GM21423 (cell line): ENCODE data around the gene DDX52.
"Not testable (repeated sequence)": the region's sequence is repeated elsewhere in the genome, so short reads cannot be mapped to it uniquely, and the experiment has no call there.

Source experiments
- ATAC-seq: cut with Tn5 transposase; IDR thresholded peaks from one replicate; pipeline ENCODE4 v1.9.1; 2021; ENCODE audit warnings: mild to moderate bottlenecking, moderate library complexity; ENCODE audit not compliant: unreplicated experiment

DDX52 gene

DNA sequence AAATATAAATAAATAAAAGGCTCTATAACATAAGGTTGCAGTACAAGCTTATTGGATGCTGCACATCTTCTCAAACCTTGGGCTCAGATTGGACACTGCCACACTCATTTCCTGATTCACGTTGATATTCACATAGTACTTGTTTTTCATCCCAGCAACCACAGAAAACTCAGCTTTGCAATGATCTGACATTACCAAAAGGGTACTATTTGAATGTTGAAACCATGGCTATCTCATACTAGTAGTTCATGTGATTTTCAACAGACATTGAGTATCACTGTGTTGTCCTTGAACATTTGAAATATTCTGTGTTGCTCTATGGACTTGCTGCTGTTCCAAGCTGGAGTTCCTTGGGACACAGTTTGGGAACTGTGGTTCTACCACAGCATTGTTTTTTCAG lies 14.0 kb upstream of the DDX52 start:
- ATAC-seq: no peak

DNA sequence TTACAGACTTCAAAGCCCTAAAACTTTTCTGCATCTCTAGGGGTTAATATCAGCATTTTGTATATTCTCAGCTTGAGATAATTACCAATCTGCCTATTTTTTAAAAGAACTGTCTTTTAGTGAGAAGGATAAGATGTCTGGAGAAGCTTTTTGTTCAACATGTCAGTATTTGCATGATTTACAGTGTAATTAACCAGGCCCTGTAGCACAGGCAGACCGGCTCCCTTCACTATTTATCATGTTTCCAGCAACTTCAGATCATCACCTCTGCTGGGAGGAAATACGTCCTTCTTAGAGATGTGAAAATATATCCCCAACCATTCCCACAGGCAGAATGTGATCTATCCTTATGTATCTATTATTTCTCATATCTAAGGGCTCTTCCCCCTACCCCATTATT lies 8.6 kb upstream of the DDX52 start:
- no peak for ATAC-seq

DNA sequence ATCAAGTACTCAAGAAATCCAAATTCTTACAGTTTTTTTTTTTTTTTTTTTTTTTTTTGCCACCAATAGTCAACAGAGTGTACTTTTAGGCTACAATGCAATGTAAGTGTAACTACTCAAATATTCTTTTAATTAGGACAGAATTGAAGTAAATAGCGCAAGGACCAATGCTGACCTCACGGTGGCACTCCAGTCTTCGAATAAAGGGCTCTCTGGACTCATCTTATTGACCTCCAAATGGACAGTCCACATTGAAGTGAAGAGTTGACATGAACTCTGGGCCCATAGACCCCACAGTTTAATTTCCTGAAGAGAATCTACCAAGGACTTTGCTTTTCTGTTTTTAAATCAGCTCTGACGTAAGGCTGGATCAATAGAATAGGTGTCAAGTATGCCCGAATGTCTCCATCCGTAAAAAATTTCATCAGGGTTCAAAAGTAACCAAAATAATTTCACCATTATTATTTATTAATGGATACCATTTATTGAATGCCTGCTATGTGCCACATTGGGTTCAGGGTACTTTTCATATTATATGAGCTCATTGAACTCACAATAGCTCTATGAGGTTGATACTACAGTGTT lies 7.3 kb upstream of the DDX52 start:
- no peak for ATAC-seq

DNA sequence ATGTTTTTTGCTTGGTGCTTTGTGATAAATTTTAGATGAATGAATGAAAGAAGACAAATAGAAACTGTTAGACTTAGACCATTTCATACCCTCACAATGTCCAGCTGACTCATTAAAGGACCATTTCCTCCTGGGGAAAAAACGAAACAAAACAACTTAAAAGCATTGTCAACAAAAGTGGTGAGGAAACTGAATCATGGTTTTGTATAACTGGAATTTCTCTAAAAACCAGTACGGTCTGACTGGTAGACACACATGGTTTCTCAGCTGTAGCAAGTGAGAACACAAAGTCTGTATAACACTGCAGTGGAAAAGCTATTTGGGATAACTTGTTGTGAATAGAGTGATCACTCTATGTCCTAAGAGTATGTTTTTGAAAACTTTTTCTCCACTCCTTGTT lies 5.3 kb upstream of the DDX52 start:
- ATAC-seq: no peak

DNA sequence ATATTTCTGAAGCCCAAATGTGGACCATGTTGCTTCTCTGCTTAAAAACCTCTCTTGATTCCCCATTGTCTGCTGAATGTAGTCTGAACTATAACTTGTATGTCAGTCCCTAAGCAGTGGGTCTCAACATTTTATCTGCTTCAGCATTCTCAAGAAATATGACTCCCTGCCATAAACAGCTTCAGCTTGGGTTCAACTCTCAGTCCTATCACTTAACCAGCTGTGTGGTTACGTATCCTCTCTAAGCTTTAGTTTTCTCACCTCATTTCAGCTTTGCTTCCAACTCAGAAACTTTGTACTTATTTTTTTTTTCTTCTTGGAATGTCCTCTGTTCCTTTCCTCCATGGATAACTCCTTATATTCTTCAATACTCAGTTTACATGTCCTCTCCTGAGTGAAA lies 4.6 kb upstream of the DDX52 start:
- ATAC-seq: no peak

DNA sequence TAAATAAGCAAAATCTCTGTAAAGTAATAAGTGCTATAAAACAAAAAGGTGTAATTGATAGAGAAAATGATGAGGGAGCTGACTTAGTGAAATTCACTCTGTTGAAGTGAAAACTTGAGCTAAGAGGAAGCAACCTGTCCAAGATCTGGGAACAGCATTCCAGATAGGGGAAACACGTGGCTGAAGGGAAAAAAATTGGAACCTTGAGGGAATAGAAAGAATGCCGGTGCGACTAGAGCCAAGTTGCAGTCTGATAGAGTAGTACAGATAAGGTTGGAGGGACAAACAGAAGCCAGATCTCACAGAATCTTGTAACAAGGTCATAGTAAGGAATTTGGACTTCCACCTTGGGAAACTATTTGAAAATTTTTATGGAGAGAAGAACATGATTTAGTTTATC lies 623 bp upstream of the DDX52 start:
- no peak for ATAC-seq

DNA sequence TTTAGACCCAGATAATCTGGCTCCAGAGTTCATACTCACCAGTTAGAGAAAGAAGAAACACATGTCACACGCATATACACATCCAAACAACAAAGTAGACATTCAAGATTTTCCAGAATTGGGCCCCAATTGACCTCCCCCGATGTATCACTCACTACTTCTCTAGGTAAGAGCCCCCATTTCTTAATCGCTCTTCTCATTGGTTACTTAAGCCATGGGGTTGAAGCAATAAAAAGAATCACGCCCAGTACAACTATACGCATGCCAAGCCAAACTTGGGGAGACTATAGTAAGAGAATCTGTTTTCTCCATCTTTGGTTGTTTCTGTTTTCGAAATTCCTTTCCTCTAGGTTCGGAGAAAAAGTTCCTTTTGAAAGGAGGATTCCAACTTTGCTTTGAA lies 565 bp downstream of the DDX52 start:
- ATAC-seq: no peak

DNA sequence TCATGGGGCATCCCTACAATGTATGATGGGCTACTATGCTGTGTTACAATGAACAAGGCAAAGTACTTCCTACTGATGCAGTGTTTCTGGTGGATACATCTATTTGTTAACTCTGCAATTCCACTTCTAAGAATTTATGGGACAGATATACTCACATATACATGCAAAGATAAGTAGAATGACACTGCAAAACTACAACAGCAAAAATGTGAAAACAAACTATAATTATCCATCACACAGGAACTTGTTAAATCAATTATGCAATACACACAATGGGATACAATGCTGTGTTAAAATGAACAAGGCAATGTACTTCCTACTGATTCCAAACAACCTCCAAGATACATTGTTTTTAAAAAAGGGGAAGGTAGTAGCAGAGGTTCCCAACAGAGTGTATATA lies 3.2 kb downstream of the DDX52 start:
- no peak for ATAC-seq

DNA sequence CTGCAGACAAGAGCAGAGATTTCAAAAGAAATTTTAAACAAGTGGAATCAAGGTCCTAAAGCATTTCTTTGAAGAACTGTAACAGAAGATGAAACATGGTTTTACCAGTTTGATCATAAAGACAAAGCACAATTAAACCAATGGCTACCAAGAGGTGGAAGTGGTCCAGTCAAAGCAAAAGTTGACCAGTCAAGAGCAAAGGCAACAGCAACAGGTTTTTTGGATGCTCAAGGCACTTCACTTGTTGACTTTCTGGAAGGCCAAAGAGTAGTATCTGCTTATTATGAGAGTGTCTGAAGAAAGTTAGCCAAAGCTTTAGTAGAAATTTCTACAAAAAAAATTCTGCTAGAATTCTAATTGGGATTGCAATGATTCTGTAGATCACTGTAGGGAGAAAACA lies 5.3 kb downstream of the DDX52 start:
- no peak for ATAC-seq

DNA sequence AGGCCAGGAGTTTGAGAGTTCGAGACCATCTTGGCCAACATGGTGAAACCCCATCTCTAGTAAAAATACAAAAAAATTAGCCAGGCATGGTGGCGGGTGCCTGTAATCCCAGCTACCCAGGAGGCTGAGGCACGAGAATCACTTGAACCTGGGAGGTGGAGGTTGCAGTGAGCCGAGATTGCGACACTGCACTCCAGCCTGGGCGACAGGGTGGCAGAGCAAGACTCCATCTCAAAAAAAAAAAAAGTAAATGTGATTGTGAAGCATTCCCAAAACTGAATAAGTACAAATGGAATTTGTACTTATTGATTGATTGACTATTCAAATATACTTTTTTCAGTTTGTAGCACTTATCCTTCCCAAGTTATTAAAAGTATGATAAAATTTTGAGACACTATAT lies 26.8 kb downstream of the DDX52 start:
- ATAC-seq: not testable (repeated sequence)

DNA sequence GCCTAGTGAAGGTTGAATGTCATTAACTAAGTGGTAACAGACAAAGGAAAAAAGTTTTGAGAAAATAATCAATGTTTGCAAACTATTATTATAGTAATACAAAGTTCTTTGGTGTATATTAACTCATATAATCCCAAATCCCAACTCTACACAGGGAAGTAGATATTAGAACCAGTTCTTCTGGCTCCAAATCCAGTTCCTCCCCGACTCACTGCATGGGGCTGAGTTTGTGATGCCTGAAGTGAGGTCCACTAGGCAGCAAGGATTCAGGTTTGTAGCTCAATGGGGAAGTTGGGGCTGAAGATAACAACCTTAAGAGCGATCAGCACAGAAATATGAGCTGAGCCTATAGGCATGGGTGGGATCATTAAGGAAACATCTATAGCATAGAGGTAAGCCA lies 28.4 kb downstream of the DDX52 start:
- no peak for ATAC-seq

DNA sequence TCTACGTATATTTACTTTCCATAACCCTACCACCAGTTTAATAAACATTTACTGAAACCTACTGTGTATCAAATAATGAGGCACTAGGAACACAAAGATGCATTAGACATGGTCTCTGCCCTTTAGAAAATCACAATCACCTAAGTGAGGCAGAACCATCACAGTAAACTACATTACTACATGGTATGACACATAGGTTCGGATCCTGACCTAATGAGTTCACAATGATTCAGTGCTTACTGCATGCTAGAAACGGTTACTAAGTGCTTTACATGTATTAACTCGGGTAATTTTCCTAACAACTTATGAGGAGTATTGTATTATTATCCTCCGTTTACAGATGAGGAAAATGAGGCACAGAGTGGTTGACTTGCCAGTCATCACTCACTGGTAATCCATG lies 28.9 kb downstream of the DDX52 start:
- ATAC-seq: no peak

DNA sequence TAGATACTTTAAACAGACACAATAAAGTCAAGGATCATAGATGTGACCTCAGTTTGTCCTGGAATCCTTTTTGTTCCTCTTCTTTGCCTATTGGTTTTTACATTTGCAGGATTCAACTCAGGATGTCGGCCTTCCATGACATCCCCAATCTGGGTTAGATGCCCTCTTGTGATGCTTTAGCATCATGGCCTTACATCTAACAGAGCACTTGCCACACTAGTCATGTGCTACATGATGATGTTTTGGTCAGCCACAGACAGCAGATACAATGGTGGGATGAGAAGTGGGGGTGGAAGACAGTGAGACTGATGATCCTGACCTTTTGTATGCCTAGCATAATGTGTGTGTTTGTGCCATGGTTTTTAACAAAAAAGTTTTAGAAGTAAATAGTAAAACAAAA lies 32.3 kb downstream of the DDX52 start:
- no peak for ATAC-seq

DNA sequence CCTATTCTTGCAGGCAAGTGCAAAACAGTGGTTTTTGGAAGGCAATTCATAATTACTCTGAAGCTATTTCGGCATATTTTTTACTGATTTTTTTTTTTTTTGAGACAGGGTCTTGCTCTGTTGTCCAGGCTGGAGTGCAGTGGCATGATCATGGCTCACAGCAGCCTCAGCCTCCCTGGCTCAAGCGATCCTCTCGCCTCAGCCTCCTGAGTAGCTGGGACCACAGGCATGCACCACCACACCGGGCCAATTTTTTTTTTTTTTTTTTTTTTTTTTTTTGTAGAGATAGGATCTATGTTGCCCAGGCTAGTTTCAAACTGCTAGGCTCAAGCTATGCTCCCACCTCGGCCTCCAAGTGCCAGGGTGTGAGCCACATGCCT lies 33.2 kb downstream of the DDX52 start:
- not testable (repeated sequence) for ATAC-seq

DNA sequence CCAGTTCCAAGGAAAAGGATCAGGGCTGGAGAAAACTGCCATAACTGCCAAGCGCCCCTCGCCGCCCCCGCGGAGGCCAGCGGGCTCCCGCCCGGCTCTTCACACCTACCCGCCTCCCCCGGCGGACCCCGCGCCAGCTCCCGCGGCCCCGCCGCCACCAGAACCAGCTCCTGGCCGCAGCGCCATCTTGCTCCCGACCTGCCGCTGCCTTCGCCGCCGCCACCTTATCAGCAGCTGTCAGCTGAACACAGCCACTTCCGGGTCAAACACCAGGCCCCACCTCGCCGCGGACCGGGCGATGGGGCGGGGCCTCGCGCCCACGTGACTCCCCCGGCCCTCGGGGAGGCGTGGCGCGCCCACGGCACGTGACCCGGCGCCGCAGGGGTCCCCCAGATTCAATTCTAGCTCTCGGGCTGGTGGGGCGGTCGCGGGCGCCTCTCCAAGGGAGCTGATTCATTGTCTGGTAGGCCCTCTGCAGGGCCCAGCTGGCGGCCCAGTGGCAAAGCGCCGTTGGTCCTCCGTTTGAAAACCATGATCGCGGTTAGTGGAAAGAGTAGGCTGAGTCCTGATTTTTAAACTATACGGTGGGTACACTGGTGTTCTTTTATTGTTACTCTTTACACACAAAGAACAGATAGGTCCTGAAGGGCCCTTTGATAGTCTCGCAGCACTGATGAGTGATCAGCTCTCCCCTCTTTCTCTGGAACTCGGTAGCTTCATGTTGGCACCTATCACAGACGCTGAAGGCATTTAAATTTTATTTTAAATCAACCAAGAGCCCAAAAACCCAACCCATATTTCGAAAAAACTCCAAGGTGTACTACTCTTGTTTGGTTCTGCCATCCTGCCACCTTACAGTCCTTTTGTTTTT lies 33.8 kb downstream of the DDX52 start, which contains the start of gene SYNRG:
Gene SYNRG (minus strand): TSS at position 249 of the 871 bp plus-strand sequence. CDS start 63 bp downstream, at position 186.
- peak; percentile 91 for ATAC-seq

DNA sequence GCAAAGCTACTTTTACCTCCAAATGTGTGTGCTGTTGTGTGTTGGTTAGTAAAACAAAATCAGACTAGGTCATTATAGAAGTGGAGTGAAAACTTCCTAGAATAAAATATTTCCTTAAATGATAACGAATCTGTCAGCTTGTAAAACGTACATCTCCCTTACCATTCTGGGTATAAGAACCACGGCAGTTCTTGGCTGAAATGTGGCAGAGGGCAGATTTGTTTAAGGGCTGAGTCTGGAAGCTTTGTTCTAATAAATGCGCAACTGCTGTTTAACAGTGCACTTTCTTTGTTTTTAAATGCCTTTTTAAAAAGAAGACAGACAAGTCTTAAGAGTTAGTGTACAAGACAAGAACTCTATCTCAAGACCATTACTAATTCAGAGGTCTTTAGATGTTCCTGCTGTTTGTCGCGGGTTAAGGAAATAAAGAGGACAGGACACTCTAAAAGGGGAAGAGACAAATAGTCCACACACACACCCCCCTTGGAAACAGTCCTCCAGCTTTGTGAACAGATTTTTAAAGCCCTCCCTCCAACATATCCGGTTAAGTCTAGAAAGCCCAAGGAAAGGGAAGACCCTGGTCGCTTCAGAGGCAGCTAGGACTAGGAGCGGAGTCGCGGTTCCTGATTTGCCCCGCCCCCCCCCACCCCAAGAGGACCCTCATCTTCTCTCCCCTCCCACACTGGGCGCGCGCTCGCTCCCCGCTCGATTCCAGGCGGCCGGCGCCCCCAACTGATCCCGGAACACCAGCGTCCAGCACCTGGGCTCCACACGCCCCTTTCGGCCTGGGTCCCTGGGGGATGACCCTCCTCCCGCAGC lies 34.7 kb downstream of the DDX52 start:
- ATAC-seq: peak; percentile 10

DNA sequence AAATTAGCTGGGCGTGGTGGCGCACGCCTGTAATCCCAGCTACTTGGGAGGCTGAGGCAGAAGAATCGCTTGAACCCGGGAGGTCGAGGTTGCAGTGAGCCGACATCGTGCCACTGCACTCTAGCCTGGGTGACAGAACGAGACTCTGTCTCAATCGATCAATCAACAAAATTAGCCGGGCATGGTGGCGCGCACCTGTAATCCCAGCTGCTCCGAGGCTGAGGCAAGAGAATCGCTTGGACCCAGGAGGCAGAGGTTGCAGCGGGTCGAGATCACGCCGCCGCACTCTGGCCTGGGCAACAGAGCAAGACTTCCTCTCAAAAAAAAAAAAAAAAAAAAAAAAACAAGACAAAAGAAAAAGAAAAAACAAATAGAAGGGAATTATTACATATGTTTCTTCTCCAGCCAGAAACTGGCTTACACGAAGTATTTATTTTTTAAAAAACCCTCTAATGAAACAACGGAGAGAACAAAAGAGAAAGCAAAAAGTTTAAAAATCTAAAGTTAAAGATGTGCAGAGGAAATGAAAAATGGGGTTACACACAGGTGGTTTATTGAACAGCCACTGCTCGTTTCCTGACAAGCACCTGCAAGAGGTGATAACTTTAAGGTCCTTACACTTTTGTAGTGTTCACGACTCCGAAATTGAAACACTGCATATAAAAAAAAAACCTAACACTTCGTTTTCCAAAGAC lies 35.5 kb downstream of the DDX52 start:
- no peak for ATAC-seq

DNA sequence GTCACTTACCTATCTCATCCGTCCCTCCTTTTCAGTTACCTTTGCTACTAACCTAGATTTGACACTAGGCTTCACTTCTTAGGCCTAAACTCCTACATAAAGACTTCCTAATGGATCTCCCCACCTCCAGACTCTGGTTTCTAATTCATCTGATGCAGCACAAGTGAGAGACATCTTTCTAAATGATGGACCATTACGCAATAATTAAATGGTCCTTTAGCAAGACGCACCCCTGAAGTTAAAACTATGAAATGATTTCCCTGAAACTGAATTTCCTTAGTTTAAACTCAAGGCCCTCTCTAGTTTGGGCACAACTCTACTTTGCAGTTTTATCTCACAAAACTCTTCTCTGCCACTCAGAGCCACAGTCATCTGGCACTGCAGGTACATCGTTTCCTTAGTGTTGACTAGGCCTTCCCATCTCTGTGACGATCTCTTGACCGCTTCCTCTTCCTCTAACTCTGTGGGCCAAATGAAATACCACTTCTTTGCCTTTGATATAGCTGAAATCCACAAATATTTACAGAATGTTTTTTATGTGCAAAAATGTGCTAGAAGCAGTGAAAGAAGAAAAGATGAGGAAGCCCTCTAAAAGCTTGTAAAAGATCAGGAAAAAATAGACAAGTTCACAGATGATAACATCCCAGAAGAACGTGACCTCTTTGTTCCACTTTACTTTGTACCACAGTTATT lies 37.3 kb downstream of the DDX52 start:
- no peak for ATAC-seq

DNA sequence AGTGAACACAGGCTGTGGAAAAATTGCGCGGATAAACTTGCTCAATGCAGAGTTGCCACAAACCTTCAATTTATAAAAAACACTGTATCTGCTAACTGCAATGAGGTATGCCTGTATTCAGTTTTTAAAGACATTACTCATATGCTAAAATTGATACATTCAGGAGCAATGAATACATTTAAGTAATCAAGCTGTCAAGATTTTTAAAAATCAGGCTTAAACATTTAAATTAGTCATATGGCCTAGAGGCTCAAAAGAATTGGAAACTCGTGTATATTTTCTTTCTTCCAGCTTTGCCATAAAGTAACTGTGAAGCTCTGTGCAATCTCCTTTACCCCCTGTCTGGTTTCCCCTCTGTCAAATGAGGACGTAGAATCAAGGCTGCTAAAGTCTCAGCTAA lies 38.2 kb downstream of the DDX52 start:
- no peak for ATAC-seq

DNA sequence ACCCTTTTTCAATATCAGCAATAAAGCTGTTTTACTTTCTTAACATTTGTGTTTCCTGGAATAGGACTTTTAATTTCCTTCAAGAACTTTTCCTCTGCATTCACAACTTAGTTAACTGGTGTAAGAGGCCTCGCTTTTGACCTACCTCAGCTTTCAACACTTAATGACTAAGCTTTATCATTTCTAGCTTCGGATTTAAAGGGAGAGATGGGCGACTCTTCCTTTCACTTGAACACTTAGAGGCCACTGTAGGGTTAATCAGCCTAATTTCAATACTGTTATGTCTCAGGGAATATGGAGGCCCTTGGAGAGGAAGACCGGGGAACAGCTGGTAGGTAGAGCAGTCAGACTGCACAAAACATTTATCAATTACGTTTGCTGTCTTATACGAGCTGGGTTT lies 38.7 kb downstream of the DDX52 start:
- no peak for ATAC-seq

DNA sequence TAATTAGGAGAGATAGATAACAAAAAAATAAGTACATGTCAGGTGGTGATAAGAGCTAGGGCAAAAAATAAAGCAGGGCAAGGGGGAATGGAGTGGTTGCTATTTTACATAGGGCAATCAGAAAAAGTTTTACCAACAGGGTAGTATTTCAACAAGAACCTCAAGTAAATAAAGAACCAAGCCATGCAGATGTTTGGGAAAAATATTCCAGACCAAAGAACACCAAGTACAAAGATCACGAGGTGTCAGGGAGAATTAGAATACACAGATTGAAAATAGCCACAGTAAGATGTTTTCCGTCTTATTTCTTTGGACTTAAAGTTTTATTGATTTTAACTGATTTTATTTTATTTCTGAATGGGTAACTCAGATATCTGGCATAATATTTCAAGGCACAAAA lies 45.1 kb downstream of the DDX52 start:
- ATAC-seq: no peak
